Ectodermal cell (in vitro differentiated cells): Measurements from ENCODE around the gene NEDD4L.

Experiments used
- H3K27ac ChIP-seq: 2 replicates; pipeline ENCODE4 v1.7.0; 2013; ENCODE audit warnings: mild to moderate bottlenecking, low read depth, low read length; ENCODE audit not compliant: insufficient read depth, poor library complexity, severe bottlenecking
- H3K27me3 ChIP-seq: 2 replicates; pipeline ENCODE4 v1.7.0; 2013; ENCODE audit warnings: mild to moderate bottlenecking, low read length; ENCODE audit not compliant: insufficient read depth, control insufficient read depth, poor library complexity, severe bottlenecking
- H3K36me3 ChIP-seq: one replicate; pipeline ENCODE4 v1.7.0; 2013; ENCODE audit warnings: low read length; ENCODE audit not compliant: control insufficient read depth, insufficient read depth
- H3K4me1 ChIP-seq: one replicate; pipeline ENCODE4 v1.7.0; 2013; ENCODE audit warnings: low read length; ENCODE audit not compliant: control insufficient read depth, insufficient read depth
- H3K4me3 ChIP-seq: 2 replicates; pipeline ENCODE4 v1.7.0; 2013; ENCODE audit warnings: low read depth, low read length, control low read depth; ENCODE audit not compliant: insufficient read depth
- H3K9me3 ChIP-seq: 2 replicates; pipeline ENCODE4 v1.7.0; 2013; ENCODE audit warnings: mild to moderate bottlenecking, low read length, moderate library complexity; ENCODE audit not compliant: control insufficient read depth
- WGBS, 2 experiments: methylation state at CpG; one replicate each; pipeline ENCODE4 v1.1.7; 2013; ENCODE audit warnings: missing lambda C conversion rate in 2 of 2; 5-methylcytosine and 5-hydroxymethylcytosine counted together

Gene NEDD4L

DNA sequence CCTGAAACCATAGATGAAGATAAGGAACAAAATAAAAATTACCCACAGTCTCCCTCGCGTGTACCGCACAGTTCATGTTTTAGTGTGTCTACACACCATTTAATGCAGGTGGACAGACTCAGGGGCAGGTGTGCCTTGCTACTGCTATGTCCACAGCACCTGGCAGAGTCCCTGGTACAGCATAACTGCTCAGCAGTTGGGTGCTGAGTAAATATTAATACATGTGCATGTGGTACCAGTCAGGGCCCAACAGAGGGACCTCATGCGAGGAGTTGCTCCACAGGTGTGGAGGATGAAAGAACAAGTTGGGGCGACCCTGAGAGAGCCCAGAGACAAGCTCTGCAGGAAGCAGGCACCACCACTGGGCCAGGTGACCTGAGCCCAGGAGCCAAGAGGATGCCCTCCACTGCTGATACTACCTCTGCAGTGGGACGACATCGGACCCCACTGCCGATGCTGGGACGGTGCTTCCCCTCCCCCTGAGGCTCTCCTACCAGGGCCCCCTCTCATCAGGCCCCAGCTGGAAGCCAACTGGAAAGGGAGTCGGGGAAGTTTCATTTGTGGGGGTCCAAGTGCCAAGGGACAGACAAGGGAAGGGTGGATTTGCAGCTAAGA, 100.8 kb downstream of the NEDD4L start:
- H3K27me3 ChIP-seq = no peaks in the 10 kb centered on the region
- no peak overlapping the region for H3K27ac ChIP-seq
- H3K4me3 ChIP-seq = no peak overlapping the region
- no peaks in the 10 kb centered on the region for H3K4me1 ChIP-seq
- H3K9me3 ChIP-seq = no peaks in the 10 kb centered on the region
- H3K36me3 ChIP-seq = no peaks in the 10 kb centered on the region
- WGBS, 2 experiments = 95% methylated on average over 10 of the region's 10 CpGs

DNA sequence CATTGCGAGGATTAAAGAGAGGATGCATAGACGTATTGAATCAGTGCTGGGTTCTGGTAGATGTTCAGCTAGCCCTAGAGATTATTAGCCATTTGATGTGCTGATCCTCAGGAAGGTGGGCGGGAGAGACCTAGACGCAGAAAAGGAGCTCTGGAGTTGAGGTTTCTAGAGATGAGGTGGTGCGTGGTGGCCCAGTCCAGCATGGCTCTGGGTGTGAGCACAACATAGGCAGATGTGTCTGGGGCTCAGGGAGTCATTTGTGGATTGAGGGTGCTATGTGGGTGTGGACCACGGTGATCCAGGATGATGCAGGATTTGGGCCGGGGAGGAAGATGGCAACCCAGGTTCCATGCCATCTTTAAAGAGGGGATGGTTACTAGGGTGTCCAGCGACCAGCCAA, 102.1 kb downstream of the NEDD4L start:
- H3K9me3 ChIP-seq = no peaks in the 10 kb centered on the region
- WGBS, 2 experiments = 95 to 96% methylated on average over 8 of the region's 8 CpGs
- no peak overlapping the region for H3K4me3 ChIP-seq
- no peak overlapping the region for H3K27ac ChIP-seq
- H3K27me3 ChIP-seq = no peaks in the 10 kb centered on the region
- H3K36me3 ChIP-seq = no peaks in the 10 kb centered on the region
- H3K4me1 ChIP-seq = no peaks in the 10 kb centered on the region

DNA sequence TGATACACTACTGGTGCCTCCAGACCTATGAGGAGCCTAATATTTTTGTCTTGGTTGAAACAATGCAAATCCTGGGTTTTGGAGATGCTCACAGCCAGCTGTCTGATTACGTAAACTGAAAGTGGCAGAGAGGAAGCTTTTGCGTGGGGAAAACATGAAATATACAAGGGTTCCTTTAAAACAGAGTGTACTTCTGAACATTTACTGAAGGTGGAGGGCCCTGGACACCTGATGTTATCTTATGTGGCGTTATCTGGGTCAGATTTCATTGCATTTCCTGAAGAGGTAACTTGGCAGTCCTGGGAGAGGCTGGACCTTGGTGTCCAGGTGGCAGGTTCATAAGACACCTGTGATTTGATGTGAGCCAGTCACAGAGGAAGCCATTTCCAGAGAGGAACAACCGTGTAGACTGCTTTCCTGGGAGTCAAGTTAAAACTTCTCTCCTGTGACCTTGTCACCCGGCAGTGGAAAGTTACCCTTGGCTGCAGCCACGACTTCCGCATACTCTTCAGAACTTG, 105.0 kb downstream of the NEDD4L start:
- Histone ChIP-seq H3K27ac (no peak overlapping the region), H3K4me1 (no peaks in the 10 kb centered on the region), H3K27me3 (no peaks in the 10 kb centered on the region), H3K9me3 (no peaks in the 10 kb centered on the region), H3K36me3 (no peaks in the 10 kb centered on the region), H3K4me3 (no peak overlapping the region)
- WGBS, 2 experiments = 81 to 82% methylated on average over 7 of the region's 7 CpGs

DNA sequence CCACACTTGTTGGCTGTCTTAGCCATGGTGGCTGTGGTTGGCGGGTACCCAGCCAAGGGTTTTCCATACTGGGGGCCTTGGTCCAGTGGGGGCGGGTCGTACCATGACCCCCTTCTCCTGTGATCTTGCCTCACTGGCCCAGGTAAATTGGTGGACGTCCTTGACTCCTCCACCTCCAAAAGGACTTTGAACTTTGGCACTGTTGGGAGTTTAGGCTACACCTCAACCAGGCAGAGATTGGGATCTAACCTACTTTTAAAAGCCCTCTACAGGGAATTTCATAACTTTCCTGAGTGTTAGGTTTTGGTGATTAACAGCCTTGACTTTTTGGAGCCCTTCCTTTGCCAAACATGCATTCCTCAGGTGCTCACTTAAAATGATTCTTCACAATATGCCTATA, 106.7 kb downstream of the NEDD4L start:
- H3K4me1 ChIP-seq = no peaks in the 10 kb centered on the region
- H3K36me3 ChIP-seq = no peaks in the 10 kb centered on the region
- 71 to 73% methylated on average over 4 of the region's 4 CpGs for WGBS, 2 experiments
- H3K9me3 ChIP-seq = no peaks in the 10 kb centered on the region
- H3K27me3 ChIP-seq = no peaks in the 10 kb centered on the region
- H3K4me3 ChIP-seq = no peak overlapping the region
- no peak overlapping the region for H3K27ac ChIP-seq

DNA sequence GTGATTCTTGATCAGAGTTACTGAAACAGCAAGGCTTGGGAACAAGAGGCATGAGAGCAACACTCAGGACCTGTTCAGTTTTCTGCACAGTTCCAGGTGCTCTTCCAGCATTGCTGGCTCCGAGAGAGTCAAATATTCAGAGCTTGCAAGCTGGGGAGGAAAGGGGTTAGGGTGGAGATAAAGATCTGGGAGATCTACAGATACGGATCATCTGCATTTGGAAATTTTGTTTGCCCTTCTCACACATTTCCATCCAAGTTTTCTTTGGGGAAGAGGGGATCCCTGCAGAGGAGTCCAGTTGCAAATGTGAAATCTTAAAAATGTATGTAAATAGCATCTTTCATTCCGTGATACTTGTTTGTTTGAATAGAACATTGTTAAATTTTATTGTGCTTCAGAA, 108.2 kb downstream of the NEDD4L start:
- Histone ChIP-seq H3K4me1 (no peaks in the 10 kb centered on the region), H3K36me3 (no peaks in the 10 kb centered on the region), H3K9me3 (no peaks in the 10 kb centered on the region), H3K27ac (no peak overlapping the region), H3K4me3 (no peak overlapping the region), H3K27me3 (no peaks in the 10 kb centered on the region)
- WGBS, 2 experiments = 97 to 98% methylated on average over 3 of the region's 3 CpGs

DNA sequence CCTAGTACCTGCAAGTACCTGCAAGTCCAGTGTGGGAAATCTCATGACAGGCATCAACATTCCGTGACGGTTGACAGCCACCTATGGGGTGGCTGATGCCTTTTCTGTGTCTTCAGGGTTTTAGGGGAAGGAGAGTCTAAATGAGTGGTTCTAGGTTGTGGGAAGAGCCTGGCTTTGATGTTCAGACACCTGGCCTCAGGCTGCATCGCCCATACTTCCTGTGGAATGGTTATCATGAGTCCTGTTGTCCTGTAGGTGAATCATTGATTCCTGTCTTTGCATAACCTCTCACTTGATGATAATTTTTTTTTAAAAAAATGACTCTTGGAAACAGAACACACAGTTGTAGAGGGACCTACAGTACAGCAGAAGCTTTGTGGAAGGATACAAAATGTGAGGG, 108.9 kb downstream of the NEDD4L start:
- Histone ChIP-seq H3K27ac (no peak overlapping the region), H3K4me3 (no peak overlapping the region), H3K27me3 (no peaks in the 10 kb centered on the region), H3K9me3 (no peaks in the 10 kb centered on the region), H3K4me1 (no peaks in the 10 kb centered on the region), H3K36me3 (no peaks in the 10 kb centered on the region)
- WGBS, 2 experiments = 97 to 99% methylated on average over 3 of the region's 3 CpGs

DNA sequence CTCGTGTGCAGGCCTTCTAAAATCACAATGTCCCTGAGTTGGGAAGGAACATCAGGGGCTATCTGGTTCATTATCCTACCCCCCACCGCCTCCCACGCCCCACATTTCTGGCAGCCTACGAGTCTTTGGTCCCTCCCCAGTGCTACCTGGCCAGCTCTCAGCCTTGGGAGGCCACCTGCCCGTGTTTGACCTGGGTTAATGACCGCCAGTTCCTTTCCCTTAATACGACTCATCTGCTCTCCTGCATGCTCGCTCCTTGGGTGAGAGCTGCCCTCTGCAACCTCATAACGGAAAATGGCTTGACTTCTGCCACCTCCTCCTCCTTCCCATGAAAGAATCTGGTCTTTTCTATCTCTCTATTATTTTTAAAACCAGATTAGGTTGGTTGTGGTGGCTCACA, 112.5 kb downstream of the NEDD4L start:
- no peaks in the 10 kb centered on the region for H3K27me3 ChIP-seq
- WGBS, 2 experiments = 81% methylated on average over 9 of the region's 9 CpGs
- H3K9me3 ChIP-seq = no peaks in the 10 kb centered on the region
- no peak overlapping the region for H3K27ac ChIP-seq
- no peaks in the 10 kb centered on the region for H3K4me1 ChIP-seq
- H3K36me3 ChIP-seq = no peaks in the 10 kb centered on the region
- no peak overlapping the region for H3K4me3 ChIP-seq

DNA sequence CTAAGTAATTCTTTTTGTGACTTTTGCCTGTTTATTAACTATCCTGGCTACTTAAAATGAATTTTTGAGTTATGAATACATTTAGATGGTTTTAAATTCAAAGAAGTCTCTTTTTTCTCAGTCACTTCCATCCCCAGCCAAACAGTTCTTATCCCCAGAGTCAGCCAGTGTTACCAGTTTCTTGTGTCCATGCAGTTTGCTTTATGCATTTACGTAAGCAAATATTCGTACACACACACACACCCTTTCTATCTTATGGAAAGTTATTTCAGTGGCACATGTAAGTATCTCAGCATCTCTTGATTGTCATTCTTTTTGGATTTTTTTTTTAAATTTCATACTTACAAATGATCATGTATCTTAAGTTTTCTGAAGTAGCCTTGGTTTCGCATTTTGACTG, 113.2 kb downstream of the NEDD4L start:
- Histone ChIP-seq H3K36me3 (no peaks in the 10 kb centered on the region), H3K4me1 (no peaks in the 10 kb centered on the region), H3K9me3 (no peaks in the 10 kb centered on the region), H3K27me3 (no peaks in the 10 kb centered on the region), H3K27ac (no peak overlapping the region), H3K4me3 (no peak overlapping the region)
- 100% methylated on average over 3 of the region's 3 CpGs for WGBS, 2 experiments

DNA sequence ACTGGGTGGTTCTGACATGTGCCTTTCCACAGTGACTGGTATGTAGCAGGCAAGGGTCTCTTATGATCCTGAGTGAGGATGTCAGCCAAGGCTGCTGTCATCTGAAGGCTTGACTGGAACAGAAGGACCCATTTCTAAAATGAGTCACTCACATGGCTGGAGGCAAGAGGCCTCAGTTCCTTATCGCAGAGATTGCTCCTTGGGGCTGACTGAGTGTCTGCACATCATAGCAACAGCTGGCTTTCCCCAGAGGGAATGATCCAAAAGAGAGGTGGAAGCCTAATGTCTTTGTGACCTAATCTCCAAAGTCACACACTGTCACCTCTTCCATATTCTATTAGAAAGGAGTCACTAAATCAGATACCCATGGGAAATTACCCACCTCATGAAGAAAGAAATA, 114.0 kb downstream of the NEDD4L start:
- H3K36me3 ChIP-seq = no peaks in the 10 kb centered on the region
- H3K4me3 ChIP-seq = no peak overlapping the region
- 100% methylated on average over 1 of the region's 1 CpG for WGBS, 2 experiments
- no peaks in the 10 kb centered on the region for H3K27me3 ChIP-seq
- H3K4me1 ChIP-seq = no peaks in the 10 kb centered on the region
- H3K27ac ChIP-seq = no peak overlapping the region
- H3K9me3 ChIP-seq = no peaks in the 10 kb centered on the region

DNA sequence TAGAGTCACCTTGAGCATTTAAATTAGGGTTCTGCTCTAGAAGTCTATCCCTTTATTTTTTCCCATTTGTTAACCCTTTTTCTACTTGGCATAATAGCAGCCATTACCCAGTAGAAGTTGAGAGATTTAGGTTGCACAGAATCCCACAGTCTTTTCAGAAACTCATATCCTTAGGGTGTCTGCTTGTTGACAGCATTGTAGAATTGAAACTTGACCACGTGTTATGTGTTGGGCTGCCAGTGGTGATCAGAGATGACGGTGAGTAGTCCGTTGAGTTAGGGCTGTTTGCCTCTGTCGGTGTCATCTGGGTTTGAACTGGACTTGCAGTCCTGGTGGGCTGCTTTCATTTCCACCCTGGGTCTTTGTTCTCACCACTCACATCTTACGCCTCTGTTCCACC, 114.4 kb downstream of the NEDD4L start:
- H3K4me3 ChIP-seq = no peak overlapping the region
- no peaks in the 10 kb centered on the region for H3K36me3 ChIP-seq
- no peaks in the 10 kb centered on the region for H3K4me1 ChIP-seq
- 95% methylated on average over 5 of the region's 5 CpGs for WGBS, 2 experiments
- no peak overlapping the region for H3K27ac ChIP-seq
- no peaks in the 10 kb centered on the region for H3K27me3 ChIP-seq
- no peaks in the 10 kb centered on the region for H3K9me3 ChIP-seq

DNA sequence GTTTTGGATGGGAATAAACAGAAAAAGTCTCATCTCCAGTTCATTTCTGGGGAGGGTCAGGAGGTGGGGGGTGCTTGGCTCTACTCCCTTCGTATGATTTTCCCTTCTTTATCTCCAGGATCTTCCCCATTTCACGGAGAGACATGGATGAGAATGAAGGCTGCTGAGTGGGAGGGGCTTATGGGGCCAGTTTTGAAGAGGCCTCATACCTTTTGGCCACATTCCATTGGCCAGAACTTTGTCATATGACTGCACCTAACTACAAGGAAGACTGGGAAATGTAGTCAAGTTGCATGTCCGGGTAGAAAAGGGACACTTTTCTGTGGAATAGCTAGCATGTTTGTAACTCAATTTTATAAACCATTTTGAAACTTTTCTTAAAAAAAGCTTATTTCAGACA, 117.6 kb downstream of the NEDD4L start:
- 45 to 58% methylated on average over 2 to 3 of the region's 3 CpGs for WGBS, 2 experiments
- no peak overlapping the region for H3K4me3 ChIP-seq
- no peak overlapping the region for H3K27ac ChIP-seq
- H3K27me3 ChIP-seq = no peaks in the 10 kb centered on the region
- H3K4me1 ChIP-seq = no peaks in the 10 kb centered on the region
- H3K9me3 ChIP-seq = no peaks in the 10 kb centered on the region
- H3K36me3 ChIP-seq = no peaks in the 10 kb centered on the region
